SK-N-SH (cell line): ENCODE results near the gene SSR4. TPM values are rescaled to one million over a fixed set of nuclear protein-coding genes. Genes with fewer than 3 reads are reported as not detected.

ENCODE experiments used
- CTCF ChIA-PET: fragments of 300-600, 350-600 bp; formaldehyde crosslinking; extraction: SDS; loops from one replicate; lab custom pipeline; 2021; lab: Yijun Ruan, JAX
- POLR2A ChIA-PET: fragments of 350-600 bp; sonication (Branson Sonifier 250); formaldehyde crosslinking; extraction: SDS; loops from one replicate; lab custom pipeline; 2020; ENCODE audit warnings: antibody characterized with exemption, inconsistent platforms; lab: Yijun Ruan, JAX
- DNase-seq: peaks from one replicate; pipeline ENCODE4 v3.0.0; 2012
- H2AFZ ChIP-seq: fragments of 200-600 bp; sonication (generic); 2 replicates; pipeline ENCODE4 v1.8.1; 2016; ENCODE audit warnings: antibody characterized with exemption, mild to moderate bottlenecking, low read depth
- H3F3A ChIP-seq: fragments of 200-600 bp; sonication (generic); replicated peaks from 2 replicates; pipeline ENCODE3; 2016; ENCODE audit warnings: antibody characterized with exemption, mild to moderate bottlenecking; ENCODE audit not compliant: insufficient read depth
- H3K27ac ChIP-seq, 2 experiments: fragments of 200-500 bp in 1 of 2; fragments of 200-600 bp in 1 of 2; sonication (Bioruptor generic) in 1 of 2; sonication (generic), shearing (Covaris generic) in 1 of 2; 2 replicates each; pipeline versions ENCODE4 v1.5.1 to v1.6.1; 2014 to 2016; ENCODE audit warnings: low read depth in 2 of 2, inconsistent platforms in 1 of 2, low read length in 1 of 2, mild to moderate bottlenecking in 1 of 2, mixed read lengths in 1 of 2
- H3K27me3 ChIP-seq: fragments of 200-600 bp; sonication (generic), shearing (Covaris generic); 2 replicates; pipeline ENCODE4 v1.6.1; 2016; ENCODE audit warnings: mixed run types; ENCODE audit not compliant: insufficient read depth
- H3K36me3 ChIP-seq, 2 experiments: fragments of 200-500 bp in 1 of 2; fragments of 200-600 bp in 1 of 2; sonication (Bioruptor generic) in 1 of 2; sonication (generic) in 1 of 2; replicated peaks in 1 of 2; 2 replicates each; pipeline versions ENCODE3 to v1.5.1; 2014 to 2016; ENCODE audit warnings: low read length in 1 of 2, mild to moderate bottlenecking in 1 of 2; ENCODE audit not compliant: insufficient read depth in 2 of 2, control insufficient read depth in 1 of 2
- H3K4me1 ChIP-seq, 2 experiments: fragments of 200-500 bp in 1 of 2; fragments of 200-600 bp in 1 of 2; sonication (Bioruptor generic) in 1 of 2; sonication (generic), shearing (Covaris generic) in 1 of 2; 2 replicates each; pipeline versions ENCODE4 v1.5.1 to v1.6.1; 2014 to 2016; ENCODE audit warnings: low read depth in 1 of 2, low read length in 1 of 2, mixed run types in 1 of 2; ENCODE audit not compliant: insufficient read depth in 2 of 2, control insufficient read depth in 1 of 2
- H3K4me2 ChIP-seq: fragments of 200-600 bp; sonication (generic), shearing (Covaris generic); 2 replicates; pipeline ENCODE4 v1.6.1; 2017; ENCODE audit warnings: mixed run types
- H3K4me3 ChIP-seq, 2 experiments: fragments of 200-500 bp in 1 of 2; fragments of 200-600 bp in 1 of 2; sonication (Bioruptor generic) in 1 of 2; sonication (generic), shearing (Covaris generic) in 1 of 2; 2 replicates each; pipeline versions ENCODE4 v1.5.1 to v1.8.1; 2014 to 2016; ENCODE audit warnings: low read depth in 2 of 2, inconsistent platforms in 1 of 2, low read length in 1 of 2, mild to moderate bottlenecking in 1 of 2, mixed read lengths in 1 of 2, moderate library complexity in 1 of 2
- H3K79me2 ChIP-seq: fragments of 200-600 bp; sonication (generic); 2 replicates; pipeline ENCODE4 v1.8.1; 2017; ENCODE audit warnings: mild to moderate bottlenecking; ENCODE audit not compliant: insufficient read depth
- H3K9ac ChIP-seq: fragments of 200-600 bp; sonication (generic); 2 replicates; pipeline ENCODE4 v1.6.1; 2017; ENCODE audit warnings: mixed run types
- H3K9me2 ChIP-seq: fragments of 200-600 bp; sonication (generic); 2 replicates; pipeline ENCODE4 v1.6.1; 2017; ENCODE audit warnings: mixed run types
- H3K9me3 ChIP-seq: fragments of 200-600 bp; sonication (generic); 2 replicates; pipeline ENCODE4 v1.6.1; 2017; ENCODE audit warnings: mixed run types, mild to moderate bottlenecking, moderate library complexity
- H4K20me1 ChIP-seq: fragments of 200-600 bp; sonication (generic); 2 replicates; pipeline ENCODE4 v1.6.1; 2017; ENCODE audit warnings: mild to moderate bottlenecking, mixed run types; ENCODE audit not compliant: insufficient read depth
- EP300 ChIP-seq, 2 experiments: IDR thresholded peaks; 2 replicates each; pipeline versions ENCODE4 v1.4.0 to v1.6.1; 2012; ENCODE audit warnings: borderline replicate concordance in 1 of 2, low read depth in 1 of 2, low read length in 1 of 2
- EZH2phosphoT487 ChIP-seq: fragments of 200-600 bp; sonication (generic); IDR thresholded peaks from 2 replicates; pipeline ENCODE4 v1.6.1; 2017; ENCODE audit warnings: low read depth, mixed run types, mild to moderate bottlenecking, antibody characterized with exemption, moderate library complexity, borderline replicate concordance
- FOSL2 ChIP-seq: IDR thresholded peaks from 2 replicates; pipeline ENCODE4 v1.4.0; 2012; ENCODE audit warnings: low read depth, mild to moderate bottlenecking, moderate library complexity, borderline replicate concordance
- FOXJ3 ChIP-seq: sonication (generic); formaldehyde crosslinking; IDR thresholded peaks from 2 replicates; pipeline ENCODE4 v1.5.1; 2020; ENCODE audit warnings: mild to moderate bottlenecking, missing genetic modification reagents
- GABPA ChIP-seq: IDR thresholded peaks from 2 replicates; pipeline ENCODE4 v1.4.0; 2012; ENCODE audit warnings: low read depth, mild to moderate bottlenecking
- GATA2 ChIP-seq: sonication (generic); formaldehyde crosslinking; IDR thresholded peaks from 2 replicates; pipeline ENCODE4 v1.5.0; 2020; ENCODE audit warnings: mild to moderate bottlenecking, missing genetic modification reagents
- IRF3 ChIP-seq: fragments of 150-350 bp; IDR thresholded peaks from 2 replicates; pipeline ENCODE4 v1.6.1; 2016; ENCODE audit warnings: mild to moderate bottlenecking, low read depth, low read length
- JUND ChIP-seq: IDR thresholded peaks from 2 replicates; pipeline ENCODE4 v1.4.0; 2012
- MAX ChIP-seq: IDR thresholded peaks from 2 replicates; pipeline ENCODE4 v1.4.0; 2012; ENCODE audit warnings: low read depth
- MEF2A ChIP-seq: IDR thresholded peaks from 2 replicates; pipeline ENCODE4 v1.4.0; 2012; ENCODE audit warnings: low read depth, borderline replicate concordance
- MXI1 ChIP-seq: IDR thresholded peaks from 2 replicates; pipeline ENCODE4 v1.6.1; 2012; ENCODE audit warnings: mild to moderate bottlenecking, low read depth, low read length, improper control_type of control experiment
- NFIC ChIP-seq: IDR thresholded peaks from 2 replicates; pipeline ENCODE4 v1.4.0; 2012; ENCODE audit warnings: borderline replicate concordance
- RXRA ChIP-seq: IDR thresholded peaks from 2 replicates; pipeline ENCODE4 v1.4.0; 2012; ENCODE audit warnings: low read depth, mild to moderate bottlenecking, borderline replicate concordance
- SIN3A ChIP-seq: IDR thresholded peaks from 2 replicates; pipeline ENCODE4 v1.6.1; 2012; ENCODE audit warnings: low read depth, mild to moderate bottlenecking, low read length, moderate library complexity, borderline replicate concordance
- SMC3 ChIP-seq: IDR thresholded peaks from 2 replicates; pipeline ENCODE4 v1.6.1; 2012; ENCODE audit warnings: low read depth, low read length, improper control_type of control experiment
- TAF1 ChIP-seq: IDR thresholded peaks from 2 replicates; pipeline ENCODE4 v1.6.1; 2012; ENCODE audit warnings: low read depth, mild to moderate bottlenecking, low read length, moderate library complexity, borderline replicate concordance
- YY1 ChIP-seq: IDR thresholded peaks from 2 replicates; pipeline ENCODE4 v1.4.0; 2012; ENCODE audit warnings: low read depth, mild to moderate bottlenecking
- ZBTB33 ChIP-seq: IDR thresholded peaks from 2 replicates; pipeline ENCODE4 v1.4.0; 2012; ENCODE audit warnings: low read depth, borderline replicate concordance
- WGBS: methylation state at CpG from one replicate; pipeline ENCODE4 v1.1.6; 2017; ENCODE audit warnings: low lambda C conversion rate; 5-methylcytosine and 5-hydroxymethylcytosine counted together
- polyA plus RNA-seq, 3 experiments: library from polyadenylated mRNA; depleted of rRNA; stranded (reverse); fragments of >200 nt; gene quantifications; 2 replicates each; pipeline ENCODE4 v1.2.3, GENCODE V29; 2012
- TF ChIP-seq, protein P1 (sequence below): IDR thresholded peaks from 2 replicates; pipeline ENCODE4; 2012
- TF ChIP-seq, protein P2 (sequence below): IDR thresholded peaks from 2 replicates; pipeline ENCODE4 v1.4.0; 2012; ENCODE audit warnings: low read depth, borderline replicate concordance

Gene SSR4
- polyA plus RNA-seq, 1 of the 3 experiments (the other 2 are of a cell fraction) = 367 TPM

DNA sequence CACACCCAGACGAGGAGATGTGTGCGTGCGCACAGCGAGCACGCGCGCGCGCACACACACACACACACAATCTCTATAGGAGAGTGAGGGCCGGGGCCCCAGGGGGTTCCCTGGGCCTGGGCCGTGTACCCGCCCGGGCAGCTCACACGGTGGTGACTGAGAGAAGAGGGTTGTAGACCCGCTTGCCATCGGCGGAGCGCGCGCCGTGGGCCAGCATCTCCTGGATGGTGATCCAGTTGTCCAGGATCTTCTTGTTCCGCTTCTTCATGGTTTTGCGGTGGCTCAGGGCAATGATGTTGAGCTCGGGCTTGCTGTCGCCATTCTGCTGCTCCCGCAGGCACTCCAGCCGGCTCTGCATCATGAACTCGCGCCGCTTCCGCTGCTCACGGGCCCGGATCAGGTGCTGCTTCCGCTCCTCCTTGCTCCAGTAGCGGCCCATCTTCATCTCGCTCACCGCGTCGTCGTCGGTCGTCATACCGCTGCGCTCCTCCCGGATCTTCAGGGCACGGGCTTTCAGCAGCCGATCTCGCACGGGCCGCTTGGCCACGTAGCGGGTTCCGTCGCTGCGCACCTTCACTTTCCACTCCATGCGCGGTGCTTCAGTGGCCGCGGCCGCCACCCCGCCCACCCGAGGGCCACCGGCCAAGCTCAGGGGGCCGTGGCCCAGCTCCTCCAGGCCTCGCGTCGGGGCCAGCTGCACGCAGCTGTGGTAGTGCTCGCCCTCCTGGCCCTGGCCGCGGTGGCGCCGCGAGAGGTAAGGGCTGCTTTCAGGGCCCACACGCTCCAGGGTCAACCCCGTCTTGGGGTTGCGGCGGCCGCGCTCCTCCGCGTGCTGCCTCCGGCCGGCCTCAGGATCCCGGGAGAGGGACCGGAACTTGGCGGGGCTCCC, 9.0 kb downstream of the SSR4 start:
- TF ChIP-seq ZBTB33 = no peak
- TF ChIP-seq NFIC = no peak
- TF ChIP-seq RXRA = no peak
- TF ChIP-seq GATA2 = no peak
- no peak for TF ChIP-seq EZH2phosphoT487
- no peak for TF ChIP-seq JUND
- TF ChIP-seq MAX = no peak
- no peak for TF ChIP-seq FOSL2
- no peak for TF ChIP-seq SIN3A
- no peak for TF ChIP-seq GABPA
- TF ChIP-seq TAF1 = no peak
- no peak for TF ChIP-seq MEF2A
- TF ChIP-seq IRF3 = no peak
- TF ChIP-seq, protein P1, sequence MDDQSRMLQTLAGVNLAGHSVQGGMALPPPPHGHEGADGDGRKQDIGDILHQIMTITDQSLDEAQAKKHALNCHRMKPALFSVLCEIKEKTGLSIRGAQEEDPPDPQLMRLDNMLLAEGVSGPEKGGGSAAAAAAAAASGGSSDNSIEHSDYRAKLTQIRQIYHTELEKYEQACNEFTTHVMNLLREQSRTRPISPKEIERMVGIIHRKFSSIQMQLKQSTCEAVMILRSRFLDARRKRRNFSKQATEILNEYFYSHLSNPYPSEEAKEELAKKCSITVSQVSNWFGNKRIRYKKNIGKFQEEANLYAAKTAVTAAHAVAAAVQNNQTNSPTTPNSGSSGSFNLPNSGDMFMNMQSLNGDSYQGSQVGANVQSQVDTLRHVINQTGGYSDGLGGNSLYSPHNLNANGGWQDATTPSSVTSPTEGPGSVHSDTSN = no peak
- TF ChIP-seq FOXJ3 = no peak
- TF ChIP-seq SMC3 = no peak
- no peak for TF ChIP-seq YY1
- TF ChIP-seq, protein P2, sequence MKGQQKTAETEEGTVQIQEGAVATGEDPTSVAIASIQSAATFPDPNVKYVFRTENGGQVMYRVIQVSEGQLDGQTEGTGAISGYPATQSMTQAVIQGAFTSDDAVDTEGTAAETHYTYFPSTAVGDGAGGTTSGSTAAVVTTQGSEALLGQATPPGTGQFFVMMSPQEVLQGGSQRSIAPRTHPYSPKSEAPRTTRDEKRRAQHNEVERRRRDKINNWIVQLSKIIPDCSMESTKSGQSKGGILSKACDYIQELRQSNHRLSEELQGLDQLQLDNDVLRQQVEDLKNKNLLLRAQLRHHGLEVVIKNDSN = no peak
- no peak for TF ChIP-seq EP300 (IDR thresholded peaks at IDR 0.05; ENCODE audit: borderline replicate concordance in 1 of 2, low read depth in 1 of 2, low read length in 1 of 2)
- TF ChIP-seq MXI1 = no peak
- 79% methylated on average over 62 of the region's 87 CpGs for WGBS
- Histone ChIP-seq H3K27ac (no peak overlapping the region), H3K9me3 (no peaks in the 10 kb centered on the region), H2AFZ (no peak overlapping the region), H3K79me2 (no peaks in the 10 kb centered on the region), H3K36me3 (no peaks in the 10 kb centered on the region), H3K4me2 (no peak overlapping the region), H3K27me3 (peaks cover 4% of the 10 kb centered on the region), H3K4me3 (no peak overlapping the region), H3K9me2 (no peaks in the 10 kb centered on the region), H3K4me1 (no peaks in the 10 kb centered on the region; a peak in 1 of 4 replicates), H4K20me1 (no peaks in the 10 kb centered on the region), H3K9ac (no peak overlapping the region), H3F3A (no peaks in the 10 kb centered on the region)
- no peak for DNase-seq
- ChIA-PET CTCF (interaction anchor here (1.1 kb wide), 2 partner anchors 15 to 81 kb away, joined by 3 read pairs; no protein-coding TSS in a partner anchor), POLR2A (interaction anchor here (0.8 kb wide), 1 partner anchor 16 kb away, joined by 3 read pairs; no protein-coding TSS in a partner anchor)
